Limb (tissue), 2 donors: ENCODE measurements around the gene ARHGEF17.
"Not testable (repeated sequence)": the region's sequence is repeated elsewhere in the genome, so short reads cannot be mapped to it uniquely, and the experiment has no call there.

Experiments used
- DNase-seq, 2 donors: peaks; one replicate each; pipeline ENCODE4 v3.0.0-alpha.2; 2016; ENCODE audit errors: extremely low spot score in 2 of 2

Gene ARHGEF17

DNA sequence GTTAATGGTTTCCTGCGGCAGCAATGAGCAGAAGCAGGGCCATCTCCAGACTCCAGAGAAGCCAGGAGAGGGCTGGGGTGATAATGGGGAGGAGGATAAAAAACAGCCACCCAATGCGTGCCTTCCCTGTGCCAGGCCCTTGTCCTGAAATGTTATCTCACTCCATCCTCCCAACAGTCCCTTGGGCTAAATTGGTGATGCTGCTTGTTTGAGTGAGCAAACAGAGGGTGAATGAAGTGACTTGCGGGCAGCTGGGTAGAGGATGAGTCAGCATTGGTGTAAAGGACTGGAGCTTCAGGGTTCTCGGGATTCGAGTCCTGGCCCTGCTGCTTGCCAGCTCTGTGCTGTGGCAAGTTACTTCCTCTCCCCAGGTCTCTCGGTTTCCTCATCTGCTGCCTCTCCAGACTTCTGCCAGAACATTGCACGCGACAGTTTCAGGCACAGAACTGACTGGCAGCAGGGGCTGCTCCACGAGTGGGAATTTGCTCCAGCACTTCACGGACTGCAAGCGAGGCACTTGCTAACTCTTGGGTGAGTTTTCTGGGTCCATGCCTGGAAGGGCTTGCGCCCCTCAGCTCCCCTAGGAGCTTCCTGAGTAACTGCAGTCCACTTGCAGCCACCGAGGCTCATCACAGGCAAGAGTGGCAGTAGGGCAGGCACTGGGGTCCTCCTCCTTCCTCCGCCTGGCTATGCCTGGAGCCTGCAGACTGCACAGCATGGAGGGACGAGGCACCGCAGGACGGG lies 36.0 kb upstream of the ARHGEF17 start, which contains the start of gene P2RY6:
TSS of gene P2RY6 (plus strand) at position 403 of the 744 bp plus-strand sequence. CDS start 24,181 bp downstream, outside the sequence.
- DNase-seq: peak in 1 of 2 donors; percentile 18

DNA sequence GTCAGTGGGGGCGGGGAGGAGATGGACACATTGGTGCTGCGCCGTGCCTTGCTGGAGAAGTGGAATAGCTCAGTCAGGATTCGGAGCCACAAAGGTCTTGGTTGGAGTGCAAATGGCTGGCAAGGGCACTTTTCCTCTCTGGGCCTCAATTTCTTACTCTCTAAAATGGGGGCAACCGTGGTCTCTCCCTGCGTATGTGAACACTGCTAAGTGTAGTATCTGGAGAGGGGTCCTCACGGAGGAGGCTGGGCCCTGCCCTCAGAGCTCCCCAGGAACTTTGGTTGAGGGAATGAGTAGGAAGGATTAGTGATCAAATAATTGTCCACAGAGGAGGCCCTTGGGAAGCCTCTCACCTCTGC lies 35.4 kb upstream of the ARHGEF17 start:
- DNase-seq: no peak

DNA sequence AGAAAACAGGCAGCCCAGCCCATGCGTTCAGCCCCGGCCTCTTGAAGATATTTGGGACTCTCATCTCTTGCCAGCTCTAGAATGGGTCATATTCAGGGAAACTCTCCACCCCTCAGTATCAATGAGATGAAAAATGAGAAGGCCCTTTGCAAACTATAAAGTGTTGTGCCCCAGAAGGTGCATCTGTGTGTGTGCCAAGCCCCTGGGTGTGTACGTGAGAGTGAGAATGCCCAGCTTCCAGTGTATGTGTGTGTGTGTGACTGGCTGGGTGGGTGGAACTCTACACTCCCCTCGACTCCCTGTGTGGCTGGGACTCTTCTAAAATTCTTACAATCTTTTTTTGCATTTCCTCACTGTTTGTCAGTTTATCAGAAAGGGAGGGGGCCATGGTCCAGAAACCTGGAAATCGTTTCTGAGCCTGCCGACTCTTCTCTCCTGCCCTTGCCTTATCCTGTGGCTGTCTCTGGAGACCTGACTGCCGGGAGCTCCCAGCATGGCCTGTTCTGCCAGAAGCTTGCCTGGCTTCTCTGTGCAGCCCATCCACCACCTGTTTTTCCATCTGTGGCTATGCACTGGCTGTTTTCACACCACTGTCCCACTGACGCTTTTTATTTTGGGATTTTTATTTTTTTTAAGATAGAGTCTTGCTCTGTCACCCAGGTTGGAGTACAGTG lies 34.7 kb upstream of the ARHGEF17 start:
- DNase-seq: peak in 1 of 2 donors; percentile 22

DNA sequence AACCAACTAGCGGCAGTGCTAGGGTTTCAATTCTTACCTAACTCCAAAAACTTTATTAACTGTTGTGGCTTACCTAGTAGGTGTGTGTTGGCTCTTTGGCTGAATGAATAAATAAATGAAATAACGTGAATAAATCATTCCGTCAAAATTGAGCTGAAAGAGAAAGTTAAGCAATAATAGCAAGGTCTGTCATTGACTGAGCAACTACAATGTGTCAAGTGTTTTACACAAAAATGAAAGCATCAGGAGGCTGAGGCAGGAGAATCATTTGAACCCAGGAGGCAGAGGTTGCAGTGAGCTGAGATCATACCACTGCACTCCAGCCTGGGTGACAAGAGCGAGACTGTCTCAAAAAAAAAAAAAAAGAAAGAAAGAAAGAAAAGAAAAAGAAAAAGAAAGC lies 33.9 kb upstream of the ARHGEF17 start:
- DNase-seq: not testable (repeated sequence)

DNA sequence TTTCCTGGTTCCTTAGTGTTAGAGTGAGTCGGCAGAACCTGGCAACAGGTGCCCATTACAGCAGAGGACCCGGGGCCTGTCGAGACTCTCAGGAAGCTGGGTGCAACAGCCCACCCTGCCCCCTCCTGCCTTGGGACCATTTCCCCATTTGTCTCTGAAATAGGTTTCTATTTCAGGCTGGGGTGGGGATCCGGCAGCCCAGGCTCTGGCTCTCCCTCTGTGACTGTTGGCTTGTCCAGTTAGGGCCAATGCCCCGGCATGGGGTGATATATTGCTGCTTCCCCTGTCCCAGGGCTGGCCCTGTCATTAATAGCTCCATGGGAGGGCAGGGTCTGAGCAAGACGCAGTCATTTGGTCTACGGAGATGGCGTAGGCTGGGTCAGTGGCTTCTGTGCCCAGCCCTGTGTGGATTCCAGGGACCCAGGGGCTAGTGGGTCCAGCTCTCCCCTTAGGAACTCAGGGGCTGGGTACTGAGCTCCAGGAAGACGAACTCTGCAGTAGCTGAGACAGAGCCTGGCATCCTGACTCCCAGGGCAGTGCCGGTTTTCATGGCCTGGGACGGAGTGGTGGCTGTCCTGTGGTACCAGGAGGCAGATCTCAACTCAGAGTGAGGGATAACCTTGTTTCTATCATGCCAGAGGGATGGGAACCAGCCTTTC lies 33.2 kb upstream of the ARHGEF17 start:
- peak in 1 of 2 donors; percentile 16 for DNase-seq

DNA sequence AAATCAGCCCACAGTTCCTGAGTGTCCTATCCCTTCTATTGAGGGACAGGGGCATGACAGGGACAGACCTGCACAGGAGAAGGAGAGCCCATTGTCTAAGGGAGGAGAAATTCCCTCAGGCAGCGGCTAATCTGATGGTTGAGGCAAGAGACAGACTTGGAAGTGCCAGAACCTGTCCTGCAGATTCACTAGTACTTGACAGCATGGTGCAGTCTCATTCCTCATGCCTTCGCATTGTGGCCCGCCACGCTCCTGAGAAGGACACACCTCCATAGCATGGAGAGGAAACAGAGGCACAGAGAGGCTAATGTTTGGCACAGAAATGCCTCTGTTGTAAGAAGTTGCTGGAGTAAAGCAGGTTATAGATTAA lies 32.7 kb upstream of the ARHGEF17 start:
- peak in 1 of 2 donors; percentile 17 for DNase-seq

DNA sequence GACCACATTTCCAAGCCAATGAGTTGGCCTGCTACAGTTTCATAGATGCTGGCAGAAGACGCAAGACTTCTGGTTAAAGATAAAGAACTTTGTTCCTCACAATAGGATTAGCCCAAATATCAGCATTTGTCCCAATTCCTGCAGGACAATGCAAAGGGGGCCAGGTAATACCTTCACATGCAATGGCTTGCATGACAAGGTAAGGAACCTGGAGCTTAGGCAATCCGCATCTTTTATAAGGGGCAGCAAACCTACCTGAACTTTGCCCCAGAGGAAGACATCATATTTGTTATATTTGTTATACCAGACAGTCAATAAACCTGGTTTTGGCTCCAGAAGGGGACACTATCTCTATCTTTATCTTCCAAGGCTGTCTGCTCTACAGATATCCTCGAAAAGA lies 30.6 kb upstream of the ARHGEF17 start:
- DNase-seq: no peak

DNA sequence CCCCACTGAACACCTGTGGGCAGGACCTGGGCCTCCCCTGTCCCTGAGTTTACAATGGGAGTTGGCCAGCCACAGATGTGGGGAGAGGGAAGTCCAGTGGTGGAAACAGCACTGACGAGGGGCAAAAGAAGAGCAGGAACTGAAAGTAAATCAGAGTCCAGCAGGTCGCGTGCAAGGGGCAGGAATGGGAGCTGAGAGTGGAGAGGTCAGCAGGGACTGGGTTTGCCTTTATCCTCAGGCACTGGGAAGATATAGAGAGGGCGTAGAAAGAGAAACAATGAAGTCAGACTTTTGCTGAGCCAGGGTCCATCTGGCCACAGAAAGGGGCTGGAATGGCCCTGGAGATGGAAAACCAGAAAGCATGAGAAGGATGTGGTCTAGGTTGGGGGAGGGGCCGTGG lies 27.4 kb upstream of the ARHGEF17 start:
- DNase-seq: no peak

DNA sequence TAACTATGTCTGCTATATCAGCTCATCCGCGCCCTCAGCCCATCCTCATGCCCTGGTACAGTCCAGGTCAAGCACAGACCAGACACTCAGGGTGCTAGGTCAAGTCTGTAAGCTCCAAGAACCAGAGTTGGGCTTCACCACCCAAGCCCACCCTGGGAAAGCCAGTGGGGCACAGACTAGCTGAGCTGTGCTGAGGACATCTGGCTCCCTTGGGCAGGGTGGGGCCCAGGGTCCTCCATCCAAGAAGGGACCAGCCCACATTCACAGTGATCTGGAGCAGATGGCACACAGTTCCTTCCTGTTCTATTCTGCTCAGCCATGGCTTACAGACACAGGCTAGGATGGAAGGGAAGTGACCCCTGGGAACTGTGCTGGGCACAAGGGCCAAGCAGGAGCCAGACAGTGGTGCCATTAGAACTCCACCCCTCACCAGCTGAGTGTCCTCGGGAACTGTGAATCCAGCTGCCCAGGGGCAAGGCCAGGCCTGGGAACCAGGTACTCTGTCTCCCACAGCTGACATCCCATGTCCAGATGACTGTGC lies 26.8 kb upstream of the ARHGEF17 start:
- DNase-seq: no peak

DNA sequence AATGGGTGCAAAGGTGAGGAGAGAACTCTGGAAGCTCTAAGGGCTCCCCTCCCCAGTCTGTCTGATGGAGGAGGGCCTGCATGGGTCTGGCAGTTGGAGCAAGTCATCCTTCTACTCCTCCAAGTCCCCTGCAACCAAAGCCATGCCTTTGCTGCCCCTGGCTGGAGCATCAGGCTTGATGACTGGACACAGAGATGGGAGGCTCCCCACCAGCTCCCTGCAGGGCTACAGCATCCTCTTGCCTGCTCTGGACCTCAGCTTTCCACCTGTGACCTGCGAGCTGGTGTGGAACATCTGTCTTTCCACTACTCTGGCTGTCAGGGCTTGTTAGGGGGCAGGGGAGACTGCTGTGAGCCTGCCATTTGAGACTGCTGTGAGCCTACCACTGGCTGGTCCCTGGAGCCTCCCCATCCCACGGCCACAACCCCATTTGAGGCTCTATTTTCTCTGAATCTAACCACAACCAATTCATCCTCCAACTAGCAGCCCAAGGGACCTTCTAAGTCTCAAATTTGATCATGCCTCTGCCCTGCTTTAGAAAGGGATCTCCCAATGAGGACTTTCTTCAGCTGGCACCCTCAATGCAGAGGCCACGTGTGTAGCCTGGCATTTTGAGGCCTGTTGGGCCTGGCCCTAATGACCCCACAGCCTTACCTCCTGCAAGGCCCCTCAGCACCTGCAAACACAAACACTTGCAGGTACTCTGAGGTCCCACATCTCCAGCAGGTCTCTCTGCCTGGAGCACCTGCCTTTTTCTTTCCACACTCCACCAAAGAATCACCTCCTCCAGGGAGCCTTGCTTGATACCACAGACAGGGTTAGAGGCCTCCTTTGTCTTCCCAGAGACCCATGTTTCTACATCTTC lies 26.0 kb upstream of the ARHGEF17 start:
- DNase-seq: no peak

DNA sequence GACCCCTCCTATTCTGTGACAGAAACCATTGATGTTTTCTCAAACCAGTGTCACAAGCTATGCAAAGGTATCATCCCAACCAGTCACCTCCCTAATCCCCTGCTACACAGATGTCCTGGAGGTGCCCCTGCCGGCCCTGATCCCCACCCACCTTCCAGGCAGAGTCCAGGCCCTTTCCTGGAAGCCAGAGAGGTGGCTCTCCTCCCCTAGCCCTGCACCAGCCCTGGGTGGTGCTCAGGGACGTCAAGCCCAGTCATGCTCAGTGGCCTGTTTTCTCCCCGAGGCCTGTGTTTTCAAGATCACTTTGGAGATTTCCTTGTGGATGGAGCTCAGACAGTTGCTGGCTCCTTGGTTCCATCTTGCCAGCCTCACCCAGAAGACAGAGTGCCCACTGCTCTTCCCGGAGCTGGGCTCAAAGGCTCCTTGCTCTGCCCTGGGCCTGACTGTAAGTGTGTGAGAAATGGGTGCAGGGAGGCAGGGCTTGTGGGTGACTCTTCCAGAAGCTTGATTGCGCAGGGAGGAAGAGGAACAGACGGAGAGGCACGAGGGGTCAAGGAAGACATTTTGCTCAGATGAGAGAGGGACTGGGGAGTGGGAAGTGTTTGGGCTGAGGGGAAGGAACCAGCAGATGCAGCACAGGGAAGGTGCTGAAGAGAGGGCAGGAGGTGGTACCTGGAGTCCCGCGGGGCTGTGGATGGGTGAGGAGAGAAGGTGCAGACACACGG lies 24.6 kb upstream of the ARHGEF17 start:
- DNase-seq: no peak

DNA sequence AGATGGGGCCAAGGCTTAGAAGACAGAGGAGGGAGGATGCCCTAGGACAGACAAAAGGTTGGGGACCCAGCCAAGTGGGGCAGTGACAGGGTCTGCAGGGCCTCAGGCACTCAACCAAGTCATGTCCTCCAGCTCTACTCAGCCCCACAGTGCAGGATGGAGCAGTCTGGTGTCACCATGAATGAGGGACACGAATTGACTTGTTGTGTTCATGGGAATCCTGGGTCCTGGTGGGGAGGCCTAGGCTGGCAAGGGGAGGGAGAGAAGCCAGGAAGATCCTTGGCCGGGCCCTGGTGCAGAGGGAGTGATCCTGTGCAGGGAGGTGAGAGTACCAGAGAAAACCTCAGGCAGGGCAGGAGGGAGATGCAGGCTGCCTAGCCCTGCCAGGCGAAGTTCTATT lies 24.0 kb upstream of the ARHGEF17 start:
- DNase-seq: no peak

DNA sequence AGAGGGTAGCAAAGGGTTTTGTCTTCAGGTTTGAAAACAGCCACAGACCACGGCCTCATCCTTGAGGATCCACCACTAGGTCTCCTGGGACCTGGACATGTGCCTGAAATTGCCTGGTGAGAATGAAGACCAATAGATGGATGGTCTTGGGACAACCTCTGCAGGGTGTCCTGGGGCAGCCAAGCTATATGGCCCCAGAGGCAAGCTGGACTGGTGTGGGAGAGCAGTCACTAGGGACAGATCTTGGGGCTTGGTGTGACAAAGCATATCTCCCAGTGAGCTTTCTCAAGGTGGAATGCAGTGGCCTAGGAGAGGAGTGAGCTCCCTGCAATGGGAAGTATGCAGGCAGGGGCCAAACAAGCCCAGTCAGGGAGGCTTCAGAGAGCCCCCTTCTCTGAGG lies 22.4 kb upstream of the ARHGEF17 start:
- no peak for DNase-seq

DNA sequence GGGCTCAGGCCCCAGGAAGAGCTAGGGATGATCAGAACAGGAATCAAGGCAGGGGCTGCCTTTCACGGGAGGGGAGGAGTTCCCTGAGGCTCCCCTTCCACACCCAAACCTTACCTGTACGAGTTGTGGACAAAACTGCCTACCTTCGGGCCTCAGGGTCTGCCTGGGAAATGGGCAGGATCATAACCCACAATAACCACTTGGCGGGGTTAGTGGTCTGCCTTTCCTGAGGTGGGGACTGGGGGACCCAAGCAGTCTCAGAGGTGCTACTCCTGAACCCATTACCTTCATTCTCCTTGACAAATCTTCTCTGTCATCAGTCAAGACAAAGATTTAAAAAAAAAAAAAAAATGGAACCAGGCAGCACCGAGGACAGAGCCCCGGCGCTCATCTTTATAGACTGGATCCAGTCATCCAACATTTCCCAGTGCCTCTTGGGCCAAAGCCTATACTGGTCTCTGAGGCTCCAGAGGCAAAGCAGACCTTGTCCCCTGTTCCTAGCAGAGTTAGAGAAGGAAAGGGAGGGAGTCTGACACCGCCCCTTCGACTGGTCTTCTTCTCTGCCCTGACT lies 21.8 kb upstream of the ARHGEF17 start:
- no peak for DNase-seq

DNA sequence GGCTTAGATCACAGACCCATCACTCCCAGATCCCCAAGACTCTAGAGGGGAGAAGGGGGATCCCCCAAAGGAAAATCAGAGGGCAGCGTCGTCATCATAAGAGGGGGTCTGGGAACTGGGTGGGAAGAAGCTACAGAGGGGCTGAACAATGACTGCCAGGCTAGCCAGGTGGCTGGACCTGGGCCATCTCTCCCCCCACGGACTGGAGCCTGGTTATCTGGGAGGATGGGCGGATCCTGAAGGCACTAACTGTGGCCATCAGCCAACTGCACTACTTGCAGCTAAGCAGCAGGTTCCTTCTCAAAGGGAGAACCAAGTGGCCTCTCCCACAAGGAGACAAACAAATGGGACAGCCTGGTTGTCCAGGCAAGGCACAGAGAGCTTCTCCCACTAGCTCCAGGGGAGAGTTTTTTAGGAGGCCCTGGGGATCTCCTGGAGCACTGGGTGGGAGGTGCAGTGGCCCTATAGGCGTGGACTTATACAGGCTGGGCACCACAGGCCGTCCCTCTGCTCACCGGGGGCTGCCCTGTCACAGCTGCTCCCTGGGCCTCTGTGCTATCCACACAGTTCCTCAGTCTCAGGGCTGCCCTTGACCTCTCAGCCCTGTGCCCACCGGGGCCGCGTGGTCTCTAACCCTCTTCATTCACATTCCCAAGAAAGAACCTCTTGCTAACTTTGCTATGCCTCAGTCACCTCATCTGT lies 20.5 kb upstream of the ARHGEF17 start:
- DNase-seq: no peak

DNA sequence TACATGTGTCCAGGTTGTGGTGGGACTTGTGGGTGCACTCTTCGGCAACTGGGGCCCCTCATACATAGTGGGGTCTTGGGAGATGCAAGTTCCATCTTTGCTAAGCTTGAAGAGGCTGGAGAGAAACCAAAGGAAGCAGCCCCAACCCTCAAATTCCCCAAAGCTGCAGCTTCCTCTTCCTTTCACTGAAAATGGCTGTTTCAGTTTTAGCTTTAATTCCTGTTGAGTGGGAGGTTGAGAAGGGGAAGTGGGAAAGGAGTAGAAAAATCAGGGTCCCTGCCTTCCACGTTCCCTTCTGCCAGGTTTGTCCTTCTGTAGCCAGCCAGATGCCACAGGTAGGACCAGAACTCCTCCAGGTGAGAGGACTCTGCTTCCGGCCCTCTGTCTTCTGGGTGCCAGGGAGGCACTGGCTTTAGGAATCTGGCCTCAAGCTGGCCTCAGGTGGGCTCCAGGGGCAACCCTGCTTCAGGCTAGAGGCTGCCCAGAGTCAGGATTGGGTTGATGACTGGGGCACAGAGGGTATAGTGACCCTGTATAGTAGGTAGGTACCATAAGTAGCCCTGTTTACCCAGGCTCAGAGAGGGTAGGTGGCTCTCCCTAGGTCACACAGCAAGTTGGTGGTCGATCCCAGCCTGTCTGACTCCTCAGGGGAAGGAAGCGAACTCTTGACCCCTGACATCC lies 19.7 kb upstream of the ARHGEF17 start:
- no peak for DNase-seq

DNA sequence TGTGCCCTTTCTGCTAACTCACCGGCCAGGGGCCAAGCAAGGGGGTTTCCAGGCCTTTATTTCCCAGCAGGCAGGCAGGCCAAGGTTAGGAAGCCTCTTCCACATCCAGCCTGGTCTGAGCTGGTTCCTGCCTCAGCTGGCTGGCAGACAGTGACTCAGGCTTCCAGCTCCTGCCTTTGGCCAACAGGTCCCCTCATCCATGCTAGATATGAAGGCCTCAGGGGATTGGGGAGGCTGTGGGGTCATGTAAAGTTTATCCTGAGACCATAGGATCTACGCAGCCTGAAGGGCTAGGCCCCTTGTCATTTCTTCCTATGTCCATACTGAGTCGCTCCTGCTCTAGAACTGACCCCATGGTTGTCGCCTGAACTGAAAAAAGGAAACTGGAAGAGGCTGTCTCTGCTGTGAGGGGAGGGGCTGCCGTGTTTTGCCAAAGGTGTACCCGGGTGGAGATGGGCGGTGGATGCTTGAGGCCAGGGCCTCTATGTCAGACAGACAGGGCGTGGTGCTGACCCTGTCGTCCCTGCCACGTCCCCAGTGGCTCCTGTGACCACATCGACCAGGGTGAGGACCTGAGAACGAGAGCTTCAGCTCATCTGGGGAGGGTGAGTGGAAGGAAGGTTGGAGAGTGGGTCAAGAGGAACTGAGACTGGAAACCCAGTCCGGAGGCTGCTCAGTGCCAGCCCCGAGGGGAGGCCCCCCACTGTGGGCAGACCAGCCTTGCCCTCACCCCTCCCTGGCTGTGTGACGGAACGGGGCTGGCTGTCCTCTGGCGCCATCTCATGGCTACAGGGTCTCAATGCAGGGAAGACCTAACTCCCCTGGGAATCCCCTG lies 19.0 kb upstream of the ARHGEF17 start:
- DNase-seq: peak; percentile 67 to 80

DNA sequence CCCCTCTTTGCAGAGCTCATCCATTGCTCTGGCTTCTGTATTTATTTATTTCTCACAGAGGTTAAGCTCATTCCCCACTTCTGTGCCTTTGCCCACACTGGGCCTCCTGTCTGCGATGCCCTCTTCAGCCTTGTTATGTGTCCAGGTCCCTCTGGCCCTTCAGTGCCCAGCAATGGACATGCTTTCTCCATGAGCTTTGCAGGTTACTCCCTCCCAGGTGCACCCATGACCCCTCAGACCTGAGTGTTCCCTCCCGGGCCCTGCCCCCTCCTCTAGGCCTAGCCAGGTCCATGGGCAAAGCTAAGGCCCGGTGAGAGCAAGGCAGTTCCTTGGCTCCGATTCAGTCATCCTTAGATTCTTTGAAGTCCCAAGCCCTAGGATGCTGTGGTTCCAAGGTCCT lies 17.5 kb upstream of the ARHGEF17 start:
- DNase-seq: no peak
